Measurements from ENCODE around the gene CD163.

CD163 gene

DNA sequence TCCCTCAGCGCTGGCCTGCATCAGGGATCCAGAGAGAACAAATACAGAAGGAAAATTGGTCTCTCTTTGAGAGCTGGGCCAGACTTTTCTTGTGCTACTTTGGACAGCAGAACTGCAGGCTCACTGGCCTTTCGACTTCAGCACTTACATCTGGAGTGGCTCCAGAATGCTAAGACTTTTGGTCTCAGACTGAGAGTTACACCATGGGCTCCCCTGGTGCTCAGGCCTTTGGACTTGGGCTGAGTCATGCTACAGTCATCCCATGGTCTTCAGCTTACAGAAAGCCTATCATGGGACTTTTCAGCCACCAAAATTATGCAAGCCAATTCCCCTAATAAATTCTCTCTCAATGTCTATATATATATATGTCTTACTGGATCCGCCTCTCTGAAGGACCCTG lies 9.0 kb upstream of the CD163 start:
- TF ChIP-seq YY1 (IDR thresholded peaks at IDR 0.05; ENCODE audit: low read depth) (no peak), TAF1 (IDR thresholded peaks at IDR 0.05; ENCODE audit: low read depth) (no peak), CEBPB (IDR thresholded peaks at IDR 0.05) (no peak), RAD21 (IDR thresholded peaks at IDR 0.05; ENCODE audit: low read depth) (no peak)
- TF ChIP-seq, protein P1, sequence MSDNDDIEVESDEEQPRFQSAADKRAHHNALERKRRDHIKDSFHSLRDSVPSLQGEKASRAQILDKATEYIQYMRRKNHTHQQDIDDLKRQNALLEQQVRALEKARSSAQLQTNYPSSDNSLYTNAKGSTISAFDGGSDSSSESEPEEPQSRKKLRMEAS (IDR thresholded peaks at IDR 0.05): no peak
- TF ChIP-seq, protein P2, sequence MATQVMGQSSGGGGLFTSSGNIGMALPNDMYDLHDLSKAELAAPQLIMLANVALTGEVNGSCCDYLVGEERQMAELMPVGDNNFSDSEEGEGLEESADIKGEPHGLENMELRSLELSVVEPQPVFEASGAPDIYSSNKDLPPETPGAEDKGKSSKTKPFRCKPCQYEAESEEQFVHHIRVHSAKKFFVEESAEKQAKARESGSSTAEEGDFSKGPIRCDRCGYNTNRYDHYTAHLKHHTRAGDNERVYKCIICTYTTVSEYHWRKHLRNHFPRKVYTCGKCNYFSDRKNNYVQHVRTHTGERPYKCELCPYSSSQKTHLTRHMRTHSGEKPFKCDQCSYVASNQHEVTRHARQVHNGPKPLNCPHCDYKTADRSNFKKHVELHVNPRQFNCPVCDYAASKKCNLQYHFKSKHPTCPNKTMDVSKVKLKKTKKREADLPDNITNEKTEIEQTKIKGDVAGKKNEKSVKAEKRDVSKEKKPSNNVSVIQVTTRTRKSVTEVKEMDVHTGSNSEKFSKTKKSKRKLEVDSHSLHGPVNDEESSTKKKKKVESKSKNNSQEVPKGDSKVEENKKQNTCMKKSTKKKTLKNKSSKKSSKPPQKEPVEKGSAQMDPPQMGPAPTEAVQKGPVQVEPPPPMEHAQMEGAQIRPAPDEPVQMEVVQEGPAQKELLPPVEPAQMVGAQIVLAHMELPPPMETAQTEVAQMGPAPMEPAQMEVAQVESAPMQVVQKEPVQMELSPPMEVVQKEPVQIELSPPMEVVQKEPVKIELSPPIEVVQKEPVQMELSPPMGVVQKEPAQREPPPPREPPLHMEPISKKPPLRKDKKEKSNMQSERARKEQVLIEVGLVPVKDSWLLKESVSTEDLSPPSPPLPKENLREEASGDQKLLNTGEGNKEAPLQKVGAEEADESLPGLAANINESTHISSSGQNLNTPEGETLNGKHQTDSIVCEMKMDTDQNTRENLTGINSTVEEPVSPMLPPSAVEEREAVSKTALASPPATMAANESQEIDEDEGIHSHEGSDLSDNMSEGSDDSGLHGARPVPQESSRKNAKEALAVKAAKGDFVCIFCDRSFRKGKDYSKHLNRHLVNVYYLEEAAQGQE (IDR thresholded peaks at IDR 0.05; ENCODE audit: low read depth): peak; percentile 44; the same call in 1 of the 2 replicates

DNA sequence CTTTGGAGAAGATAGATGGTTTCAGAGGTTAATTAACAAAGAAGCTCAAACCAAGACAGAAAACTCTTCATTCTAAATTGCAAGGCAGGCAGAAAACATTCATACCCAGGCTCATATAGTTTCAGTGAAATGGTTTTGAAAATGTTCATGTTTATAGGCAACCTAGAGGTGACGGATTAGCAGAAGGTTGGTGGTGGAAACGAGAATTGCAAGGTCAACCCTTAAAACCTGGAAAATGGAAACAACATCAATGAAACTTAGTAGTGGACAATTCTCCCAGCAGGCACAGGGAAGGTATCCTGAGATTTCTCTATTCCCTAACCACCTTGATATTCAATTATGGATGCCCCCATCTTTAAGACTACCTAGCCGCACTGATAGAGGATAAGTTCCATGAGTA lies 965 bp downstream of the CD163 start:
- TF ChIP-seq TCF12 (IDR thresholded peaks at IDR 0.05; ENCODE audit: low read depth): no peak
- TF ChIP-seq, protein P2 (IDR thresholded peaks at IDR 0.05; ENCODE audit: low read depth): no peak
- TF ChIP-seq, protein P1 (IDR thresholded peaks at IDR 0.05): no peak
- TF ChIP-seq TEAD4 (IDR thresholded peaks at IDR 0.05): no peak

DNA sequence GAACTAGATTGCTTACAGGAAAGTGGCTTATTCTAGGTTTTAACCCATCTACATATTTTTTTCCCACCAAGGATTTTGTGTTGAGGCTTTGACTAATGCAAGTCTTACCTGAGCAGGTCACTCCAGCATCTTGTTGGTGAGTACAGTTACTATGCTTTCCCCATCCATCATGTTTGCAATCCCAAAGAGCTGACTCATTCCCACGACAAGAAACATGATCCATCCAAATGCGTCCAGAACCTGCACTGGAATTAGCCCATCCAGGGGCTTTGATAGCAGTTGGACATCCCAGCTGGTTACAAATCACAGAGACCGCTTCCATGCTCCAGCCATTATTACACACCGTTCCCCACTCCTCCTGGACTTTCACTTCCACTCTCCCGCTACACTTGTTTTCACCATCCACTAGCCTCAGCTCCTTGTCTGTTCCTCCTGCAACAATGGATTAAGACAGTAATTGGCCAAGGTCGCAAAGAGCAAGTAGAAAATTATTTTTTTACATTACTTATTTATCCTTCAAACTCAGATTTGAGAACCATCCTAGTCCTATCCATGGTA lies 2.5 kb downstream of the CD163 start:
- TF ChIP-seq, protein P3, sequence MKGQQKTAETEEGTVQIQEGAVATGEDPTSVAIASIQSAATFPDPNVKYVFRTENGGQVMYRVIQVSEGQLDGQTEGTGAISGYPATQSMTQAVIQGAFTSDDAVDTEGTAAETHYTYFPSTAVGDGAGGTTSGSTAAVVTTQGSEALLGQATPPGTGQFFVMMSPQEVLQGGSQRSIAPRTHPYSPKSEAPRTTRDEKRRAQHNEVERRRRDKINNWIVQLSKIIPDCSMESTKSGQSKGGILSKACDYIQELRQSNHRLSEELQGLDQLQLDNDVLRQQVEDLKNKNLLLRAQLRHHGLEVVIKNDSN (IDR thresholded peaks at IDR 0.05): no peak
- TF ChIP-seq FOXM1 (IDR thresholded peaks at IDR 0.05; ENCODE audit: borderline replicate concordance, low read depth): no peak
- no peak for TF ChIP-seq RAD21 (IDR thresholded peaks at IDR 0.05; ENCODE audit: low read depth)
- no peak for TF ChIP-seq EGR1 (IDR thresholded peaks at IDR 0.05)
- TF ChIP-seq, protein P1 (IDR thresholded peaks at IDR 0.05): no peak
- TF ChIP-seq, protein P2 (IDR thresholded peaks at IDR 0.05; ENCODE audit: low read depth): no peak
- TF ChIP-seq TEAD4 (IDR thresholded peaks at IDR 0.05): no peak
- TF ChIP-seq TAF1 (IDR thresholded peaks at IDR 0.05; ENCODE audit: low read depth): no peak
- TF ChIP-seq YY1 (IDR thresholded peaks at IDR 0.05; ENCODE audit: low read depth): no peak
- no peak for TF ChIP-seq TCF12 (IDR thresholded peaks at IDR 0.05; ENCODE audit: low read depth)
- TF ChIP-seq NFIC (IDR thresholded peaks at IDR 0.05): no peak
- no peak for TF ChIP-seq CEBPB (IDR thresholded peaks at IDR 0.05)
- TF ChIP-seq EP300 (IDR thresholded peaks at IDR 0.05; ENCODE audit: borderline replicate concordance): no peak
- no peak for TF ChIP-seq ZBTB7A (IDR thresholded peaks at IDR 0.05; ENCODE audit: low read depth)
- TF ChIP-seq CREB1 (IDR thresholded peaks at IDR 0.05; ENCODE audit: low read depth): no peak

DNA sequence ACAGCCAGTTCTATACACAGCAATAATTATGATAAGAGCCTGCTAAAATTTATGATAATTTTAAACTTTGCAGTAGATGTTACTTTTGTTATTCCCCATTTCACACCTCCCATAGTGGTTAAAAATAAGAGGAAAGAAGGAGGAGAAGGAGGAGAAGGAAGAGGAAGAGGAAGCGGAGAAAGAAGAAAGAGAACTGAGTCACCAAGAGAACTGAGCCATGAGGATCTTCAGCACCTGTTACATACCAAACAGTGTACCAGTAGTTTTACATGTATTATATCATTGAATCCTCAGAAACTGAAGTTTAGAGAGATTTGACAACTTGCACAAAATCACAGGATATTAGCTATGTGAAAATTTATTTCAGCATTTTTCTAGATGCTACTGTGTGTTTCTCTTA lies 3.9 kb downstream of the CD163 start:
- no peak for TF ChIP-seq TCF12 (IDR thresholded peaks at IDR 0.05; ENCODE audit: low read depth)
- TF ChIP-seq, protein P1 (IDR thresholded peaks at IDR 0.05): no peak
- no peak for TF ChIP-seq TEAD4 (IDR thresholded peaks at IDR 0.05)
- no peak for TF ChIP-seq NFIC (IDR thresholded peaks at IDR 0.05)
- TF ChIP-seq CREB1 (IDR thresholded peaks at IDR 0.05; ENCODE audit: low read depth): no peak
- TF ChIP-seq, protein P3 (IDR thresholded peaks at IDR 0.05): no peak
- TF ChIP-seq, protein P2 (IDR thresholded peaks at IDR 0.05; ENCODE audit: low read depth): no peak
- TF ChIP-seq RAD21 (IDR thresholded peaks at IDR 0.05; ENCODE audit: low read depth): no peak
- no peak for TF ChIP-seq EP300 (IDR thresholded peaks at IDR 0.05; ENCODE audit: borderline replicate concordance)
- TF ChIP-seq CEBPB (IDR thresholded peaks at IDR 0.05): no peak
- TF ChIP-seq FOXM1 (IDR thresholded peaks at IDR 0.05; ENCODE audit: borderline replicate concordance, low read depth): no peak
- no peak for TF ChIP-seq YY1 (IDR thresholded peaks at IDR 0.05; ENCODE audit: low read depth)
- TF ChIP-seq TAF1 (IDR thresholded peaks at IDR 0.05; ENCODE audit: low read depth): no peak
- no peak for TF ChIP-seq ZBTB7A (IDR thresholded peaks at IDR 0.05; ENCODE audit: low read depth)
